CD4-positive, CD25-positive, alpha-beta regulatory T cell (primary cell): ENCODE results near the gene RYR3. TPM values are rescaled to one million over a fixed set of nuclear protein-coding genes. Genes with fewer than 3 reads are reported as not detected.

Experiments used
- ATAC-seq, 2 donors: fragments of 150-1000 bp; cut with Tn5 transposase; one replicate each; pipeline ENCODE4 v1.10.0; 2021; ENCODE audit warnings: low read depth in 2 of 2, moderate number of reproducible peaks in 2 of 2, moderate library complexity in 1 of 2
- DNase-seq, 3 donors: peaks; one replicate each; pipeline versions ENCODE4 v3.0.0 to v3.0.0-alpha.2; 2012 to 2022; ENCODE audit warnings: mixed read lengths in 1 of 3
- H3K27ac ChIP-seq: one replicate; pipeline ENCODE4 v1.7.0; 2013; ENCODE audit warnings: mild to moderate bottlenecking, low read length; ENCODE audit not compliant: insufficient read depth, poor library complexity, severe bottlenecking
- H3K27me3 ChIP-seq: one replicate; pipeline ENCODE4 v1.7.0; 2013; ENCODE audit warnings: low read length; ENCODE audit not compliant: control insufficient read depth, insufficient read depth
- H3K36me3 ChIP-seq: one replicate; pipeline ENCODE4 v1.7.0; 2013; ENCODE audit warnings: mild to moderate bottlenecking, low read length, moderate library complexity; ENCODE audit not compliant: control insufficient read depth, insufficient read depth
- H3K4me1 ChIP-seq: 2 replicates; pipeline ENCODE4 v1.7.0; 2013; ENCODE audit warnings: mild to moderate bottlenecking, low read length; ENCODE audit not compliant: insufficient read depth, control insufficient read depth, poor library complexity, severe bottlenecking
- H3K4me3 ChIP-seq: one replicate; pipeline ENCODE4 v1.7.0; 2013; ENCODE audit warnings: low read depth, mild to moderate bottlenecking, low read length, moderate library complexity
- H3K9me3 ChIP-seq, 2 experiments: 1 replicate in 1 of 2; 2 replicates in 1 of 2; pipeline ENCODE4 v1.7.0; 2013; ENCODE audit warnings: low read length in 2 of 2, mild to moderate bottlenecking in 1 of 2, moderate library complexity in 1 of 2; ENCODE audit not compliant: control insufficient read depth in 2 of 2
- H3K27ac Mint-ChIP-seq, 3 donors: one replicate each; pipeline ENCODE4 v1.8.0; 2020 to 2022; ENCODE audit warnings: mild to moderate bottlenecking in 3 of 3, mixed read lengths in 3 of 3, moderate library complexity in 2 of 3
- H3K27me3 Mint-ChIP-seq: one replicate; pipeline ENCODE4 v1.8.0; 2022; ENCODE audit warnings: mild to moderate bottlenecking, mixed read lengths
- H3K36me3 Mint-ChIP-seq: one replicate; pipeline ENCODE4 v1.8.0; 2020; ENCODE audit warnings: mixed read lengths
- H3K4me1 Mint-ChIP-seq, 4 donors: one replicate each; pipeline ENCODE4 v1.8.0; 2020 to 2022; ENCODE audit warnings: mixed read lengths in 4 of 4, mild to moderate bottlenecking in 1 of 4
- H3K4me3 Mint-ChIP-seq, 4 donors: one replicate each; pipeline ENCODE4 v1.8.0; 2020 to 2022; ENCODE audit warnings: mild to moderate bottlenecking in 4 of 4, mixed read lengths in 4 of 4, moderate library complexity in 3 of 4
- H3K9me3 Mint-ChIP-seq, 7 donors: one replicate each; pipeline ENCODE4 v1.8.0; 2020 to 2022; ENCODE audit warnings: mixed read lengths in 7 of 7, mild to moderate bottlenecking in 3 of 7, moderate library complexity in 2 of 7
- polyA plus RNA-seq, 4 donors: library from polyadenylated mRNA; unstranded; fragments of 300-500 nt; fragmentation: Illumina TruSeq; gene quantifications; one replicate each; pipeline ENCODE4 v1.2.3, GENCODE V29; 2021
- total RNA-seq: library from RNA; stranded (reverse); gene quantifications from one replicate; pipeline ENCODE4 v1.2.3, GENCODE V29; 2022

The RYR3 gene
- total and polyA plus RNA-seq, 5 donors from 2014 or later: 0.05 to 0.19 (median 0.09) TPM; not detected in 1

GRCh38 chr15:33768670-33769190 lies 458.0 kb downstream of the RYR3 start:
- no peak overlapping the region for H3K27ac ChIP-seq
- no peak overlapping the region for H3K4me3 ChIP-seq
- no peaks in the 10 kb centered on the region for H3K9me3 ChIP-seq
- Mint-ChIP-seq H3K36me3 (no peaks in the 10 kb centered on the region), H3K27ac (no peak overlapping the region), H3K4me3 (no peak overlapping the region), H3K9me3 (peaks cover 0 to 3% (median 0%) of the 10 kb centered on the region in 7 donors), H3K27me3 (no peaks in the 10 kb centered on the region), H3K4me1 (no peaks in the 10 kb centered on the region)
- H3K36me3 ChIP-seq: no peaks in the 10 kb centered on the region
- H3K4me1 ChIP-seq: no peaks in the 10 kb centered on the region
- H3K27me3 ChIP-seq: no peaks in the 10 kb centered on the region
- ATAC-seq (no peak), DNase-seq (no peak)

GRCh38 chr15:33773969-33774368 lies 463.2 kb downstream of the RYR3 start:
- H3K9me3 ChIP-seq: no peaks in the 10 kb centered on the region
- Mint-ChIP-seq H3K4me1 (no peaks in the 10 kb centered on the region), H3K27me3 (no peaks in the 10 kb centered on the region), H3K9me3 (peaks cover 0 to 3% (median 0%) of the 10 kb centered on the region in 7 donors), H3K4me3 (no peak overlapping the region), H3K36me3 (no peaks in the 10 kb centered on the region), H3K27ac (no peak overlapping the region)
- H3K4me1 ChIP-seq: no peaks in the 10 kb centered on the region
- no peak overlapping the region for H3K4me3 ChIP-seq
- no peak for DNase-seq
- peaks cover 2% of the 10 kb centered on the region for H3K27me3 ChIP-seq
- no peak for ATAC-seq
- H3K27ac ChIP-seq: no peak overlapping the region
- no peaks in the 10 kb centered on the region for H3K36me3 ChIP-seq

DNA sequence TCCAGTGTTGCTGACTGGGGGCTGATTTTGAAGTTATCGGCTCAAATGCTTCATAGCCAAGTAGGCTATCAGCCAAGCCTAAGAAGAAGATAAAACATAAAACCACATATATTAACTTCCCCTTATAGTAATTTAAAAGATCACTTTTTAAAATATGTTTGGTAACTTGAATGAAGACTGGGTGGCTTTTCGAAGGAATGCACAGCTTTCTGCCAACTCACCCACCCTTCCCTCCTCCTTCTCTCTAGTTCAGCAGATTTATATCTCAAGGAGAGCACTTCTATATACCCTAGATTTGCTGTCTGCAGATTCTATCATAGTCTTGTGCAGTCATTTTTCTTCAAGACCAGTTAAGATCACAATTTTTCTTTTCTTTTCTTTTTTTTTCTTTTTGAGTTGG lies 468.1 kb downstream of the RYR3 start:
- no peak overlapping the region for H3K27ac ChIP-seq
- no peaks in the 10 kb centered on the region for H3K36me3 ChIP-seq
- no peaks in the 10 kb centered on the region for H3K36me3 Mint-ChIP-seq
- no peaks in the 10 kb centered on the region for H3K4me1 ChIP-seq
- H3K4me3 ChIP-seq: no peak overlapping the region
- H3K9me3 ChIP-seq: no peaks in the 10 kb centered on the region
- no peak overlapping the region for H3K27ac Mint-ChIP-seq
- ATAC-seq (no peak), DNase-seq (no peak)
- no peaks in the 10 kb centered on the region for H3K4me1 Mint-ChIP-seq
- H3K27me3 Mint-ChIP-seq: peaks cover 5% of the 10 kb centered on the region
- H3K4me3 Mint-ChIP-seq: no peak overlapping the region
- H3K9me3 Mint-ChIP-seq: no peaks in the 10 kb centered on the region
- peaks cover 2% of the 10 kb centered on the region for H3K27me3 ChIP-seq

DNA sequence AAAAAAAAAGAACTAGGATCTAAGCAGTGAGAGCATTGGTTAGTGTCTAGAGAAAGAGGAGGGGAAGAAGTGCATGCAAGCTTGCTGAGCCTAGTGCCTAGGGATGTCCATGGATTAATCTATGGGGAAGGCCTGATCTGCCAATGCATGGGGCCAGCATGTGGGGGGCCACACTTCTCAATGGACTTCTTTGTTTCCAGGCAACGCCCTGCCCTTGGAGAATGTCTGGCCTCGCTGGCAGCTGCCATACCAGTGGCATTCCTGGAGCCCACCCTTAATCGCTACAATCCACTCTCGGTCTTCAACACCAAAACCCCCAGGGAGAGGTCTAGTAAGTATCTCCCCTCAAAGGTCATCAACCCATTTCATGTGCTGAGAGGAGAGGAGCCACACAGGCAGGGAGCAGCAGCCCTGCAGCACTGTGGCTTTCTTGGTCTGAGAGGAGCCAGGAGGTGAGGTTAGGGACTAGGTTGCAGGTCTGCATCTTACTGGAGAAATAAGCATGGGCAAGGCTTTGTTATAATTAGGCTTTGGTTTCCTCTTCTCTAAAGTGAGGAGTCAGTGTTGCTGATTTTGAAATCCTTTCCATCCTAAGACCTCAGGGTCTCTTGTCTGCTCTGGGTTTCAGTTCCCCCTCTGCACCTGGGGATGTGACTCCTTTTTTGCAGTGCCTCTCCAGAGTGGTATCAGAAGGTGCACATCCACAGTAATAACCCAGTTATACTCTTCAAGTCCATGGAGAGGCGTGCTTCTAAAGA lies 469.4 kb downstream of the RYR3 start:
- Histone ChIP-seq H3K27me3 (peaks cover 2% of the 10 kb centered on the region), H3K36me3 (no peaks in the 10 kb centered on the region), H3K4me3 (no peak overlapping the region), H3K27ac (no peak overlapping the region), H3K4me1 (no peaks in the 10 kb centered on the region), H3K9me3 (no peaks in the 10 kb centered on the region)
- no peak overlapping the region for H3K4me3 Mint-ChIP-seq
- ATAC-seq (no peak), DNase-seq (no peak)
- H3K9me3 Mint-ChIP-seq: no peaks in the 10 kb centered on the region
- H3K27ac Mint-ChIP-seq: no peak overlapping the region
- peaks cover 5% of the 10 kb centered on the region for H3K27me3 Mint-ChIP-seq
- no peaks in the 10 kb centered on the region for H3K4me1 Mint-ChIP-seq
- no peaks in the 10 kb centered on the region for H3K36me3 Mint-ChIP-seq

DNA sequence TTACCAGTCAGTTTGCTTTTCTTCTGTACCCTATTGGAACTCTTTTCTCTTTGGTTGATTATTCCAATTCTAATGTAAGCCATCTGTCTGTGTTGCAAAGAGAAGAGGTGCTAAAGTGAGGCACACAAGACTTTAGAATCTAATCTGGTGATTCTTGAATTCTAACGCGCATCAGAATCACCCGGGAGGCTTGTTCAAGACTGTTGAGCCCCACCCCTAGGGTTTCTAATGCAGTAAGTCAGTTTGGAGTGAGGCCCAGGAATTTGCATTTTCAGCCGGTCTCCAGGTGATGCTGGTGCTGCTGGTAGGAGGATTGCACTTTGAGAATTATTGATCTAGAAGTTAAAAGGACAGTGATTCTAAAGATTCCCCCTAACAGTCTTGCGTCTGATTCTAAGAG lies 472.2 kb downstream of the RYR3 start:
- H3K36me3 ChIP-seq: no peaks in the 10 kb centered on the region
- Mint-ChIP-seq H3K4me1 (no peaks in the 10 kb centered on the region), H3K36me3 (no peaks in the 10 kb centered on the region), H3K27ac (no peak overlapping the region), H3K9me3 (no peaks in the 10 kb centered on the region), H3K4me3 (peak overlapping the region in 1 of 4 donors; percentile 38), H3K27me3 (peaks cover 8% of the 10 kb centered on the region)
- H3K4me3 ChIP-seq: no peak overlapping the region
- no peaks in the 10 kb centered on the region for H3K4me1 ChIP-seq
- no peak overlapping the region for H3K27ac ChIP-seq
- no peak for DNase-seq
- no peaks in the 10 kb centered on the region for H3K9me3 ChIP-seq
- no peak for ATAC-seq
- H3K27me3 ChIP-seq: peaks cover 3% of the 10 kb centered on the region

GRCh38 chr15:33785366-33785765 lies 474.6 kb downstream of the RYR3 start:
- peaks cover 3% of the 10 kb centered on the region for H3K27me3 ChIP-seq
- H3K27ac Mint-ChIP-seq: no peak overlapping the region
- H3K4me1 ChIP-seq: no peaks in the 10 kb centered on the region
- ATAC-seq: no peak
- peaks cover 0 to 4% (median 0%) of the 10 kb centered on the region in 4 donors for H3K4me1 Mint-ChIP-seq
- no peaks in the 10 kb centered on the region for H3K9me3 ChIP-seq
- peaks cover 0 to 1% (median 0%) of the 10 kb centered on the region in 7 donors for H3K9me3 Mint-ChIP-seq
- no peak for DNase-seq
- no peaks in the 10 kb centered on the region for H3K36me3 Mint-ChIP-seq
- no peaks in the 10 kb centered on the region for H3K36me3 ChIP-seq
- no peak overlapping the region for H3K27ac ChIP-seq
- H3K27me3 Mint-ChIP-seq: peaks cover 4% of the 10 kb centered on the region
- no peak overlapping the region for H3K4me3 ChIP-seq
- H3K4me3 Mint-ChIP-seq: no peak overlapping the region

- no peak overlapping the region for H3K27ac ChIP-seq
Observed at GRCh38 chr15:33788906-33789540, 478.3 kb downstream of the RYR3 start.

More at GRCh38 chr15:33788906-33789540, 478.3 kb downstream of the RYR3 start:
- no peak for ATAC-seq
- Mint-ChIP-seq H3K4me3 (no peak overlapping the region), H3K36me3 (no peaks in the 10 kb centered on the region), H3K9me3 (peaks cover 0 to 1% (median 0%) of the 10 kb centered on the region in 7 donors), H3K27ac (peak overlapping the region in 1 of 3 donors; percentile 1), H3K27me3 (peaks cover 4% of the 10 kb centered on the region), H3K4me1 (peaks cover 0 to 4% (median 0%) of the 10 kb centered on the region in 4 donors)
- no peak for DNase-seq
- H3K27me3 ChIP-seq: peaks cover 5% of the 10 kb centered on the region
- no peaks in the 10 kb centered on the region for H3K4me1 ChIP-seq
- no peaks in the 10 kb centered on the region for H3K36me3 ChIP-seq
- no peaks in the 10 kb centered on the region for H3K9me3 ChIP-seq
- H3K4me3 ChIP-seq: no peak overlapping the region
